ENCODE data around the gene HPS5.
"Not testable (repeated sequence)": the region's sequence is repeated elsewhere in the genome, so short reads cannot be mapped to it uniquely, and the experiment has no call there.

Gene HPS5

GRCh38 chr11:18271206-18271605 is 50.7 kb downstream of the HPS5 start:
- no peak overlapping the region for H3K27ac Mint-ChIP-seq
- DNase-seq, result no peak
- no peak overlapping the region for H3K4me3 Mint-ChIP-seq
- H3K36me3 Mint-ChIP-seq, result peaks cover 24 to 31% of the 10 kb centered on the region in 2 donors
- no peak for ATAC-seq (replicated peaks)
- peaks cover 4% of the 10 kb centered on the region in 2 donors for H3K4me1 Mint-ChIP-seq
- no peaks in the 10 kb centered on the region for H3K27me3 Mint-ChIP-seq
- H3K9me3 Mint-ChIP-seq, result no peaks in the 10 kb centered on the region

- H3K4me1 Mint-ChIP-seq, result peaks cover 4% of the 10 kb centered on the region in 2 donors
- no peaks in the 10 kb centered on the region for H3K27me3 Mint-ChIP-seq
- no peak overlapping the region for H3K4me3 Mint-ChIP-seq
- no peak overlapping the region for H3K27ac Mint-ChIP-seq
- H3K36me3 Mint-ChIP-seq, result peaks cover 18 to 27% of the 10 kb centered on the region in 2 donors
- no peak for ATAC-seq (replicated peaks)
- DNase-seq, result no peak
- no peaks in the 10 kb centered on the region for H3K9me3 Mint-ChIP-seq
These were observed 51.8 kb downstream of the HPS5 start for GRCh38 chr11:18270102-18270501.

GRCh38 chr11:18269252-18269651 is 52.7 kb downstream of the HPS5 start:
- not testable (repeated sequence) for ATAC-seq (replicated peaks); DNase-seq; H3K27me3 Mint-ChIP-seq; H3K27ac Mint-ChIP-seq; H3K4me1 Mint-ChIP-seq; H3K9me3 Mint-ChIP-seq; H3K4me3 Mint-ChIP-seq
- H3K36me3 Mint-ChIP-seq, result peaks cover 17 to 25% of the 10 kb centered on the region in 2 donors

GRCh38 chr11:18267335-18268133 is 54.4 kb downstream of the HPS5 start:
- DNase-seq, H3K9me3 Mint-ChIP-seq, H3K27me3 Mint-ChIP-seq, H3K4me3 Mint-ChIP-seq: not testable (repeated sequence)
- H3K4me1 Mint-ChIP-seq, result peaks cover 0 to 11% of the 10 kb centered on the region in 2 donors
- H3K27ac Mint-ChIP-seq, result peak overlapping the region; percentile 66
- ATAC-seq (replicated peaks), result peak; percentile 55 to 61
- peaks cover 10 to 17% of the 10 kb centered on the region in 2 donors for H3K36me3 Mint-ChIP-seq

GRCh38 chr11:18265949-18266348 is 56.0 kb downstream of the HPS5 start, which contains the start of gene SAA1:
Gene SAA1 (plus strand): TSS chr11:18266264. CDS start chr11:18266888, 624 bp downstream.
- peaks cover 0 to 7% of the 10 kb centered on the region in 2 donors for H3K27me3 Mint-ChIP-seq
- H3K4me1 Mint-ChIP-seq, result peaks cover 0 to 10% of the 10 kb centered on the region in 2 donors
- DNase-seq, result no peak
- ATAC-seq (replicated peaks), result no peak
- peaks cover 0 to 3% of the 10 kb centered on the region in 2 donors for H3K36me3 Mint-ChIP-seq
- H3K27ac Mint-ChIP-seq, result no peak within 1 kb of the TSS
- H3K9me3 Mint-ChIP-seq, result no peaks in the 10 kb centered on the region
- H3K4me3 Mint-ChIP-seq, result no peak within 1 kb of the TSS

GRCh38 chr11:18264677-18265555 is 57.0 kb downstream of the HPS5 start:
- Mint-ChIP-seq H3K36me3 (no peaks in the 10 kb centered on the region), H3K27ac (no peak overlapping the region), H3K27me3 (peaks cover 0 to 7% of the 10 kb centered on the region in 2 donors), H3K4me3 (no peak overlapping the region), H3K4me1 (peaks cover 0 to 10% of the 10 kb centered on the region in 2 donors), H3K9me3 (no peaks in the 10 kb centered on the region)
- DNase-seq (no peak), ATAC-seq (replicated peaks) (no peak)

- no peak overlapping the region for H3K27ac Mint-ChIP-seq
- ATAC-seq (replicated peaks), result peak in 1 of 2 donors; percentile 36
- DNase-seq, result no peak
- no peaks in the 10 kb centered on the region for H3K9me3 Mint-ChIP-seq
- peaks cover 0 to 10% of the 10 kb centered on the region in 2 donors for H3K4me1 Mint-ChIP-seq
- H3K36me3 Mint-ChIP-seq, result no peaks in the 10 kb centered on the region
- peaks cover 0 to 7% of the 10 kb centered on the region in 2 donors for H3K27me3 Mint-ChIP-seq
- no peak overlapping the region for H3K4me3 Mint-ChIP-seq
These were observed 57.9 kb downstream of the HPS5 start for GRCh38 chr11:18264035-18264434.

GRCh38 chr11:18262681-18263350 is 59.1 kb downstream of the HPS5 start:
- DNase-seq; ATAC-seq (replicated peaks); H3K9me3 Mint-ChIP-seq; H3K4me3 Mint-ChIP-seq; H3K36me3 Mint-ChIP-seq; H3K27me3 Mint-ChIP-seq; H3K27ac Mint-ChIP-seq: not testable (repeated sequence)
- peaks cover 0 to 10% of the 10 kb centered on the region in 2 donors for H3K4me1 Mint-ChIP-seq

GRCh38 chr11:18261721-18262120 is 60.2 kb downstream of the HPS5 start:
- no peak for DNase-seq
- no peaks in the 10 kb centered on the region for H3K9me3 Mint-ChIP-seq
- no peak overlapping the region for H3K27ac Mint-ChIP-seq
- H3K4me3 Mint-ChIP-seq, result no peak overlapping the region
- H3K4me1 Mint-ChIP-seq, result peaks cover 0 to 7% of the 10 kb centered on the region in 2 donors
- H3K36me3 Mint-ChIP-seq, result no peaks in the 10 kb centered on the region
- peaks cover 0 to 7% of the 10 kb centered on the region in 2 donors for H3K27me3 Mint-ChIP-seq
- ATAC-seq (replicated peaks), result no peak

- no peaks in the 10 kb centered on the region for H3K9me3 Mint-ChIP-seq
- peaks cover 0 to 6% of the 10 kb centered on the region in 2 donors for H3K4me1 Mint-ChIP-seq
- H3K4me3 Mint-ChIP-seq, result no peak overlapping the region
- DNase-seq (no peak), ATAC-seq (replicated peaks) (no peak)
- H3K27me3 Mint-ChIP-seq, result peaks cover 5 to 9% of the 10 kb centered on the region in 2 donors
- H3K36me3 Mint-ChIP-seq, result no peaks in the 10 kb centered on the region
- no peak overlapping the region for H3K27ac Mint-ChIP-seq
These were observed 62.7 kb downstream of the HPS5 start for GRCh38 chr11:18259259-18259658.

- H3K4me3 Mint-ChIP-seq, result no peak overlapping the region
- no peak for DNase-seq
- ATAC-seq (replicated peaks), result no peak
- no peak overlapping the region for H3K27ac Mint-ChIP-seq
- no peaks in the 10 kb centered on the region for H3K36me3 Mint-ChIP-seq
- H3K9me3 Mint-ChIP-seq, result no peaks in the 10 kb centered on the region
- no peaks in the 10 kb centered on the region for H3K4me1 Mint-ChIP-seq
- peaks cover 5 to 11% of the 10 kb centered on the region in 2 donors for H3K27me3 Mint-ChIP-seq
These were observed 67.1 kb downstream of the HPS5 start for GRCh38 chr11:18254781-18255361.

- peaks cover 0 to 5% of the 10 kb centered on the region in 2 donors for H3K4me1 Mint-ChIP-seq
- no peaks in the 10 kb centered on the region for H3K9me3 Mint-ChIP-seq
- ATAC-seq (replicated peaks) (no peak), DNase-seq (no peak)
- H3K36me3 Mint-ChIP-seq, result no peaks in the 10 kb centered on the region
- no peak overlapping the region for H3K27ac Mint-ChIP-seq
- H3K4me3 Mint-ChIP-seq, result no peak overlapping the region
- peaks cover 5 to 11% of the 10 kb centered on the region in 2 donors for H3K27me3 Mint-ChIP-seq
These were observed 68.1 kb downstream of the HPS5 start for GRCh38 chr11:18253778-18254338.

GRCh38 chr11:18253233-18253632 is 68.7 kb downstream of the HPS5 start:
- ATAC-seq (replicated peaks), result no peak
- H3K4me1 Mint-ChIP-seq, result peaks cover 0 to 5% of the 10 kb centered on the region in 2 donors
- H3K27ac Mint-ChIP-seq, result no peak overlapping the region
- H3K36me3 Mint-ChIP-seq, result no peaks in the 10 kb centered on the region
- no peak overlapping the region for H3K4me3 Mint-ChIP-seq
- peaks cover 5 to 11% of the 10 kb centered on the region in 2 donors for H3K27me3 Mint-ChIP-seq
- H3K9me3 Mint-ChIP-seq, result no peaks in the 10 kb centered on the region
- DNase-seq, result no peak
